GM20000 (cell line): ENCODE measurements around the gene HTD2.

ENCODE experiments used
- DNase-seq: peaks from one replicate; pipeline ENCODE4 v3.0.0; 2012; ENCODE audit warnings: low spot score
- CTCF ChIP-seq: IDR thresholded peaks from 2 replicates; pipeline ENCODE4 v1.5.1; 2012; ENCODE audit warnings: mild to moderate bottlenecking, control low read depth; ENCODE audit errors: extremely low read depth, missing control alignments

HTD2 gene

GRCh38 chr3:58353722-58354553 lies 47.6 kb downstream of the HTD2 start:
- no peak for DNase-seq
- TF ChIP-seq CTCF = no peak

GRCh38 chr3:58355179-58355578 lies 48.9 kb downstream of the HTD2 start:
- peak; percentile 64 for DNase-seq
- TF ChIP-seq CTCF = no peak

GRCh38 chr3:58356054-58356453 lies 49.7 kb downstream of the HTD2 start:
- no peak for TF ChIP-seq CTCF
- no peak for DNase-seq

GRCh38 chr3:58357402-58357801 lies 51.1 kb downstream of the HTD2 start:
- DNase-seq = no peak
- TF ChIP-seq CTCF = no peak

GRCh38 chr3:58358092-58358491 lies 51.8 kb downstream of the HTD2 start:
- no peak for TF ChIP-seq CTCF
- DNase-seq = no peak

- TF ChIP-seq CTCF = no peak
- no peak for DNase-seq
Measured at GRCh38 chr3:58358808-58359207, 52.5 kb downstream of the HTD2 start.

GRCh38 chr3:58359621-58360020 lies 53.3 kb downstream of the HTD2 start:
- DNase-seq = no peak
- TF ChIP-seq CTCF = no peak
